HEK293T (cell line): ENCODE results near the gene WNT5B.

ENCODE experiments used
- ARNT ChIP-seq: fragments of 450-650 bp; IDR thresholded peaks from 2 replicates; pipeline ENCODE4 v1.6.1; 2017; ENCODE audit warnings: mild to moderate bottlenecking
- BHLHE40 ChIP-seq: fragments of 450-650 bp; IDR thresholded peaks from 2 replicates; pipeline ENCODE4 v1.6.1; 2016; ENCODE audit warnings: mild to moderate bottlenecking, moderate library complexity, borderline replicate concordance
- CTBP1 ChIP-seq: fragments of 450-650 bp; IDR thresholded peaks from 2 replicates; pipeline ENCODE4 v1.6.1; 2016; ENCODE audit warnings: borderline replicate concordance
- ELF4 ChIP-seq: fragments of 450-650 bp; IDR thresholded peaks from 2 replicates; pipeline ENCODE4 v1.6.1; 2017; ENCODE audit warnings: antibody characterized with exemption
- FOXK2 ChIP-seq: fragments of 450-650 bp; IDR thresholded peaks from 2 replicates; pipeline ENCODE4 v1.6.1; 2016; ENCODE audit warnings: mild to moderate bottlenecking
- FOXM1 ChIP-seq: fragments of 450-650 bp; IDR thresholded peaks from 2 replicates; pipeline ENCODE4 v1.6.1; 2017; ENCODE audit warnings: mild to moderate bottlenecking, borderline replicate concordance
- HDGF ChIP-seq: fragments of 450-650 bp; IDR thresholded peaks from 2 replicates; pipeline ENCODE4 v1.6.1; 2017; ENCODE audit warnings: antibody characterized with exemption, borderline replicate concordance
- NFRKB ChIP-seq: fragments of 450-650 bp; IDR thresholded peaks from 2 replicates; pipeline ENCODE4 v1.6.1; 2016; ENCODE audit warnings: mild to moderate bottlenecking, moderate library complexity
- PKNOX1 ChIP-seq: fragments of 450-650 bp; IDR thresholded peaks from 2 replicates; pipeline ENCODE4 v1.6.1; 2016
- SP1 ChIP-seq: fragments of 450-650 bp; IDR thresholded peaks from 2 replicates; pipeline ENCODE4 v1.6.1; 2017
- SUZ12 ChIP-seq: fragments of 450-650 bp; IDR thresholded peaks from 2 replicates; pipeline ENCODE4 v1.6.1; 2016; ENCODE audit warnings: mild to moderate bottlenecking
- TARDBP ChIP-seq: fragments of 450-650 bp; IDR thresholded peaks from 2 replicates; pipeline ENCODE4 v1.6.1; 2016

DNA sequence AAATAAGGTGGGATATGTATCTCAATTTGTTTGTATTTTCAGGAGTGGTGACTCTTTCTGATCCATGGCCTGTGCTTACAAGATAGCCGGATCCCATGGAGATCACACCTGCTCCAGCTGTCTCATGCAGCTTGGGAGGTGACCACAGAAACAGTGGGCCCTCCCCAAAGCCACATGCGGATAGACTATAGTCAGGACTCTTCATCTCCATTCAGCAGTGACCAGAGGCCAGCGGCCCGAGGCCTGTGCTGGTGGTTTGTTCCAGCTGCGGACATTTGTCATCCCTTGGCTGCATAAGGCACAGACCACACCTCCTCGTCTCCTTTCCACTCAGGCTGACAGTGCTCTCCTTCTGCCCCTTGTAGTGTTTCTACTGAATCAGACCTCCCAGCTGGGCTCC lies 14.7 kb upstream of the WNT5B start:
- TF ChIP-seq HDGF: no peak
- TF ChIP-seq PKNOX1: no peak
- no peak for TF ChIP-seq SUZ12
- no peak for TF ChIP-seq BHLHE40
- no peak for TF ChIP-seq FOXM1
- no peak for TF ChIP-seq ELF4
- TF ChIP-seq ARNT: no peak
- no peak for TF ChIP-seq SP1
- no peak for TF ChIP-seq FOXK2
- TF ChIP-seq TARDBP: no peak
- no peak for TF ChIP-seq NFRKB
- TF ChIP-seq CTBP1: no peak
